RCC 7860 (cell line): ENCODE results near the gene MAN2A2.

Experiments
- DNase-seq: peaks from one replicate; pipeline ENCODE4 v3.0.0-alpha.2; 2015; ENCODE audit warnings: low spot score
- FAIRE-seq: peaks from 2 replicates; lab custom pipeline; 2012; peaks lifted over from hg19 to GRCh38; lab: Jason Lieb, UNC

Gene MAN2A2

DNA sequence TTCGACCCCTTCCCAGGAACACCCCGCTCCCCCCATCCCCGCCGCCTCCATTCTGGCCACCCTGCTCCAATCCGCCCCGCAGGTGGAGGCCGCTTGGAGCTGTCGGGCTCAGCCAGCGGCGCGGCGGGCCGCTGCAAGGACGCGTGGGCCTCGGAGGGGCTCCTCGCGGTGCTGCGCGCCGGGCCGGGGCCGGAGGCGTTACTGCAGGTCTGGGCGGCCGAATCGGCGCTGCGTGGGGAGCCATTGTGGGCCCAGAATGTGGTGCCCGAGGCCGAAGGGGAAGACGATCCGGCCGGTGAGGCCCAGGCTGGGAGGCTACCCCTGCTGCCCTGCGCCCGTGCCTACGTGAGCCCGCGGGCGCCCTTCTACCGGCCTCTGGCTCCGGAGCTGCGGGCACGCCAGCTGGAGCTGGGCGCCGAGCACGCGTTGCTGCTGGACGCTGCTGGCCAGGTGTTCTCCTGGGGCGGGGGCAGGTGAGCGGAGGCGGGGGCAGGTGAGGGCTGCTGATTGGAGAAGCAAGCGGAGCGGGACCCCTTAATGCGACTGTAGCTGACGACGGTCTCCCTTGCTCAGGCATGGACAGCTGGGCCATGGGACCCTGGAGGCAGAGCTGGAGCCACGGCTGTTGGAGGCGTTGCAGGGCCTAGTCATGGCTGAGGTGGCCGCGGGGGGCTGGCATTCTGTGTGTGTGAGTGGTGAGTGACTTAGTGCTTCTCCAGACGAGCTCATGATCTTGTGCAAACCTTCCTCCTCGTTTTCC lies 54.1 kb downstream of the MAN2A2 start:
- FAIRE-seq: no peak
- no peak for DNase-seq

DNA sequence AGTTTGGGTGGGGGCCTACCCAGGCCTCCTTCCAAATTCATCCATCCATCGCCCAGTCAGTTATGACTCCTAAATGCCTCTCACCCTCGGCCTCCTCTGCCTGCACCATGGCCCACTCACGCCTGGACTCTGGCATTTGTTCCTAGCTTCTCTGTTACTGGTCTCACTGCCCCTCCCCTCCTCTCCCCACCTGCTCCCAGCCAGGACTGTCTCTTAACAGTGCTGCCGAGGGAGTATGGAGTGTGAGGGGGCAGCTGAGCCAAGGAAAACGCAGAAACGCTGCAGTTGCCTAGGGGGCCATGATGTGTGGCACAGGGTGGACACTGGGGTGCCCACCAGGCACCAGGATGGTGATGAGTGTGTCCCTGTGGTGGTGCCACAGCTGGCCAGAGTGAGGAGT lies 54.7 kb downstream of the MAN2A2 start:
- FAIRE-seq (no peak), DNase-seq (no peak)

DNA sequence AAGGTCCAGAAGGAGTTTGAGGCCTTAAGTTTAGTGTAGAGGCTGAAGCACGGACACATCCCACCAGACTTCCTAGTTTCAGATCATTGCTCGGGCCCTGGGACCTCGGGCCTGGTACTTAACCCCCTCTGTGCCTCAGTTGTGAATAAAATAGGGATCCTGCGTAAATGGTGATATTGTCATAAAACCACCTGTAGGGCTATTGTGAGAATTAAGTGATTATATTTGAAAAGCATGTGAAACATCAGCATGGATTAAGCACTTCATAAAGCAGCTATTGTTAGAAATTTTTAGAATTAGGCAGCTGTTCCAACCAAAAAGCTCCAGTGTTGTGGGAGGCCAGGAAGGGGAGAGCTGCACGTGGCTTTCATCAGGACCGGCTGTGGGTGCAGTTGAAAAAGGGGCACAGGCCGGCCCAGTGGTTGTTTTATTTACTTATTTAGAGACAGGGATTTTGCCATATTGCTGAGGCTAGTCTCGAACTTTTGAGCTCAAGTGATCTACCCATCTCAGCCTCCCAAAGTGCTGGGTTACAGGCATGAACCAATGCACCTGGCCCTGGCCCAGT lies 56.0 kb downstream of the MAN2A2 start:
- no peak for DNase-seq
- no peak for FAIRE-seq

DNA sequence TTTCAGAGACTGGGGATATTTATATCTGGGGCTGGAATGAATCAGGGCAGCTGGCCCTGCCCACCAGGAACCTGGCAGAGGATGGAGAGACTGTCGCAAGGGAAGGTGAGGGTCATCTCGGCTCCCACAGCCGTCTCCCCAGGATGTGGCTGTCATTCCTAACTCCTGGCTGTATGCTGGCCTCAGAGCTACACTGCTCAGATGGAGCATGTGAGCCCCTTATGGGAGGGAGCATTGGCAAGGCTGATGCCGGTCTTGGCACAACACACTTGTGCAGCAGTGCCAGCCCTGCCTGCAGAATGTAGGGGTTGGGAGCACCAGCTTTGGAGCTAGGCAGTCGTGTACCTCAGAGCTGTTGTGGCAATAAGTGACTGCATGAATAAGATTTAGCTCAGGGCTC lies 56.8 kb downstream of the MAN2A2 start:
- FAIRE-seq: no peak
- DNase-seq: no peak

DNA sequence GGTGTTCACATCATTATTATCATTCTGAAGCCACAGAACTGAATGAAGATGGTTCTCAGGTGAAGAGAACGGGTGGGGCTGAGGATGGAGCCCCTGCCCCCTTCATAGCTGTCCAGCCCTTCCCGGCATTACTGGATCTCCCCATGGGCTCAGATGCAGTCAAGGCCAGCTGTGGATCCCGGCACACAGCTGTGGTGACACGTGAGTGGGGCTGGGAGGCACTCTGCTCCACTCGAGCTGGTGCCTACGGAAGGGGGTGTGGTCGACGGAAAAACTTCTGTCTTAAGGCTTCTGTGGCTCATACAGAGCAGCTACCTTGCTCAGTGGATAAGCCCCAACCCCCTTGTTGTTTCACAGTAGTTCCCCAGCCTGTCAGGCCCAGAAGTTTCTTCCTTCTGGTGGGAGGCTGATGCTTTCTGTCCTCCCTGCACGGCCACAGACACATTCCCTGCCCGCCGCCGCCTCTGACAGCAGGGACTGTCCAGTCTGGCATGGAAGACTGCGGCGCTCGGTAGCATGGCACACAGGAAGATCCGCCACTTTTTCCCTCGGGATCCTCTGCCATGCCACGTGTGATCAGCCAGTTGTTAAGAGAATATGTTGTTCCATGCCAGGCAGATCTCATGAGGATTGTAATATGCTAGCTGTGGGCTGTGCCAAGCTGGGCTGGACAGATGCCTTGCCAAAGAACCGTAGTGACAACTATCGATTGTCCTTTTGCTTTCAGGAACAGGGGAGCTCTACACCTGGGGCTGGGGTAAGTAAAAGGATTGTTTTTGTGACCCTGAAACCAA lies 57.4 kb downstream of the MAN2A2 start:
- FAIRE-seq (no peak), DNase-seq (no peak)

DNA sequence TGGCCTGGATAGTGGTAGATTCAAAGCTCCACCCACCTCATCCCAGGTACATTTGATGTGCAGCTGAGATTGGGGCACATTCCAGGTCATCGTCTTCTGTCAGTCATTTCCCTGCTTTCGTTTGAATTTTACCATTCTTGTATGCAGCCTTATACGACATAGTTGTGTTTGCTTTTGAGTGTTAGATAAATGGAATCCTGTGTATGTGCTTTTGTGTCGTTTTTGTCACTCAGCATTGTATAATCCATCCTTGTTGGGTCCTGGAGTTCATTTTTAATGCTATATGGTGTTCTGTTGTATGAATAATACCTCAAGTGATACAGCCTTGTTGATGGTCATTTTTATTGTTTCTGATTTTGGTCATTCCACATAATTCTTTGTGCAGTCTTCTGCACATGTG lies 58.9 kb downstream of the MAN2A2 start:
- no peak for DNase-seq
- FAIRE-seq: no peak

- DNase-seq (no peak), FAIRE-seq (no peak)
Measured at GRCh38 chr15:90966262-90966661, 63.2 kb downstream of the MAN2A2 start.

DNA sequence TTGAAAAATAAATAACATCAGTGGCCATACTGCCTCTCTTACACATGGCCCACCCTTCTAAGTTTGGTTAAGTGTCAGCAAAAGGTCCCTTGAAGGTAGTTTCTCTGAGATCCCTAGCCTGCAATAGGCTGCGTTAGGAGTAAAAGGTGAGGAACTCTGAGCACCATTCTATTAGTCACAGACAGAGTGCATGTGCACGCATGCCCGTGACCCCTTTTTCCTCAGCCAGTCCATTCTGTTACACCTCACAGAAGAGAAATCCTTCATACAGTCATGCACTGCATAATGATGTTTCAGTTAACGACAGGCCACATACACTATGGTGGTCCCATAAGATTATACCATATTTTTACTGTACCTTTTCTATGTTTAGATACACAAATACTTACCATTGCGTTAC lies 64.1 kb downstream of the MAN2A2 start:
- FAIRE-seq (no peak), DNase-seq (no peak)

- FAIRE-seq: no peak
Measured at GRCh38 chr15:90968434-90968833, 65.3 kb downstream of the MAN2A2 start.

GRCh38 chr15:90970274-90970673 lies 67.2 kb downstream of the MAN2A2 start:
- no peak for FAIRE-seq
- DNase-seq: no peak

More at GRCh38 chr15:90968434-90968833, 65.3 kb downstream of the MAN2A2 start:
- no peak for DNase-seq

DNA sequence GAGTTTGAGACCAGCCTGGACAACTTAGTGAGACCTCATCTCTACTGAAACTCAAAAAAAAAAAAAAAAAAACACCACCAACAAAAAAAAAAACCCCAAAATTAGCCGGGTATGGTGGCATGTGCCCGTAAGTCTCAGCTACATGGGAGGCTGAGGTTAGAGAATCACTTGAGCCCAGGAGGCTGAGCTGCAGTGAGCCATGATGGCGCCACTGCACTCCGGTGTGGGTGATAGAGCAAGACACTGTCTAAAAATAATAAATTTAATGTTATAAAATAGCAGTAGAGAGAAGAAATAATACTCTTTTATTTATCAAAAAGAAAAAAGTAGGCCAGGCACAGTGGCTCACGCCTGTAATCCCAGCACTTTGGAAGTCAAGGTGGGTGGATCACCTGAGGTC lies 69.0 kb downstream of the MAN2A2 start:
- DNase-seq (no peak), FAIRE-seq (no peak)
